Measurements from ENCODE around the gene NPAS1. TPM values are rescaled to one million over a fixed set of nuclear protein-coding genes. Genes with fewer than 3 reads are reported as not detected.

The NPAS1 gene
- total and polyA plus RNA-seq, 2 of the 13 experiments (the other 11 are each of a cell fraction or from before 2014, with no cell fraction given) = 0.35 to 2.9 TPM

DNA sequence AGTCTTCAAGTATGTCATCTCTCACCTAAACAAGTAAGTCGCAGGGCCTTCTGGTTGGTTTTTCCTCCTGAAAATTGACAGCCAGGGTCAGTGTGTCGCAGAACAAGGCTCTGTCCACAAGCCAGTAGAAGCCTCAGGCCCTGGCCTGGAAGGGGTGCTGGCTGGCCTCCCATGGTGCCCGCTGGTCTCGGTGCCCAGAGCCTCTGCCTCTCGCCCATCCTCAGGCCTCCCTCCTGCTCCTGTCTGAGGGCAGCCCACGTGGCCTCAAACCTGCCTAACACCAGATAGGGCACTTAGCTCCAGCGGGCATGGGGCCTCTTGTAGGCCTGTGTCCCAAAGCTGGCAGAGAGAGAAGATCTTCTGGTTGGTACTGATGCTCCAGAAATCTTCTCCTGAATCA is 20.3 kb upstream of the NPAS1 start:
- Histone ChIP-seq H3K9ac (ENCODE audit: insufficient read depth, low read depth, low read length) (no peak overlapping the region), H3K27ac (ENCODE audit: extremely low read length, insufficient read depth, low read length) (no peak overlapping the region), H2AFZ (ENCODE audit: low read length) (no peak overlapping the region), H3K79me2 (ENCODE audit: insufficient read depth, low read length) (no peaks in the 10 kb centered on the region), H3K4me2 (ENCODE audit: low read depth, low read length) (no peak overlapping the region), H4K20me1 (ENCODE audit: insufficient read depth, low read length) (no peaks in the 10 kb centered on the region; the same call in 1 of the 2 replicates), H3K4me1 (ENCODE audit: insufficient read depth, low read length) (peaks cover 12% of the 10 kb centered on the region), H3K27me3 (ENCODE audit: control insufficient read depth in 1 of 2, insufficient read depth in 2 of 2, low read length in 2 of 2) (no peaks in the 10 kb centered on the region), H3K4me3 (replicated peaks in 1 of 3; ENCODE audit: insufficient read depth in 1 of 3, low read depth in 2 of 3, low read length in 3 of 3) (no peak overlapping the region), H3K9me3 (ENCODE audit: low read length) (no peaks in the 10 kb centered on the region), H3K36me3 (replicated peaks in 1 of 2; ENCODE audit: control insufficient read depth in 1 of 2, insufficient read depth in 2 of 2, low read length in 2 of 2) (peaks cover 31 to 50% of the 10 kb centered on the region in 2 experiments; a peak in 4 of 5 replicates)
- TF ChIP-seq SP1 (IDR thresholded peaks at IDR 0.05) = no peak
- TF ChIP-seq SP1 (CRISPR knock-in tag; IDR thresholded peaks at IDR 0.05) = no peak
- TF ChIP-seq, protein P1, sequence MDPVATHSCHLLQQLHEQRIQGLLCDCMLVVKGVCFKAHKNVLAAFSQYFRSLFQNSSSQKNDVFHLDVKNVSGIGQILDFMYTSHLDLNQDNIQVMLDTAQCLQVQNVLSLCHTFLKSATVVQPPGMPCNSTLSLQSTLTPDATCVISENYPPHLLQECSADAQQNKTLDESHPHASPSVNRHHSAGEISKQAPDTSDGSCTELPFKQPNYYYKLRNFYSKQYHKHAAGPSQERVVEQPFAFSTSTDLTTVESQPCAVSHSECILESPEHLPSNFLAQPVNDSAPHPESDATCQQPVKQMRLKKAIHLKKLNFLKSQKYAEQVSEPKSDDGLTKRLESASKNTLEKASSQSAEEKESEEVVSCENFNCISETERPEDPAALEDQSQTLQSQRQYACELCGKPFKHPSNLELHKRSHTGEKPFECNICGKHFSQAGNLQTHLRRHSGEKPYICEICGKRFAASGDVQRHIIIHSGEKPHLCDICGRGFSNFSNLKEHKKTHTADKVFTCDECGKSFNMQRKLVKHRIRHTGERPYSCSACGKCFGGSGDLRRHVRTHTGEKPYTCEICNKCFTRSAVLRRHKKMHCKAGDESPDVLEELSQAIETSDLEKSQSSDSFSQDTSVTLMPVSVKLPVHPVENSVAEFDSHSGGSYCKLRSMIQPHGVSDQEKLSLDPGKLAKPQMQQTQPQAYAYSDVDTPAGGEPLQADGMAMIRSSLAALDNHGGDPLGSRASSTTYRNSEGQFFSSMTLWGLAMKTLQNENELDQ (CRISPR knock-in tag; IDR thresholded peaks at IDR 0.05; ENCODE audit: borderline replicate concordance) = no peak
- TF ChIP-seq ZNF138 (CRISPR knock-in tag; IDR thresholded peaks at IDR 0.05; ENCODE audit: low read depth) = no peak
- TF ChIP-seq ZNF296 (CRISPR knock-in tag; conservative IDR thresholded peaks at IDR 0.05) = no peak
- no peak for TF ChIP-seq GZF1 (CRISPR knock-in tag; IDR thresholded peaks at IDR 0.05)
- TF ChIP-seq CENPT (CRISPR knock-in tag; IDR thresholded peaks at IDR 0.05; ENCODE audit: low read depth) = no peak
- no peak for TF ChIP-seq ZNF17 (CRISPR knock-in tag; IDR thresholded peaks at IDR 0.05)
- TF ChIP-seq SYNCRIP (IDR thresholded peaks at IDR 0.05; ENCODE audit: insufficient read depth, low read depth, low read length) = no peak
- TF ChIP-seq, protein P2, sequence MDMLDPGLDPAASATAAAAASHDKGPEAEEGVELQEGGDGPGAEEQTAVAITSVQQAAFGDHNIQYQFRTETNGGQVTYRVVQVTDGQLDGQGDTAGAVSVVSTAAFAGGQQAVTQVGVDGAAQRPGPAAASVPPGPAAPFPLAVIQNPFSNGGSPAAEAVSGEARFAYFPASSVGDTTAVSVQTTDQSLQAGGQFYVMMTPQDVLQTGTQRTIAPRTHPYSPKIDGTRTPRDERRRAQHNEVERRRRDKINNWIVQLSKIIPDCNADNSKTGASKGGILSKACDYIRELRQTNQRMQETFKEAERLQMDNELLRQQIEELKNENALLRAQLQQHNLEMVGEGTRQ (IDR thresholded peaks at IDR 0.05; ENCODE audit: low read depth, low read length) = no peak
- TF ChIP-seq, protein P2 (CRISPR knock-in tag; IDR thresholded peaks at IDR 0.05; ENCODE audit: borderline replicate concordance) = no peak
- DNase-seq (ENCODE audit: low spot score) (no peak), ATAC-seq (no peak), FAIRE-seq (no peak)
- intact Hi-C loops (cut with micrococcal nuclease; ENCODE audit: unreplicated experiment) = no loop called here
- in situ Hi-C loops (cut with HindIII; ENCODE audit: extremely low pct_ligation_motif_present, low pct_unique_long_range_greater_than_20kb) = no loop called here
- WGBS (ENCODE audit: low lambda C conversion rate) = 89% methylated on average over 2 of the region's 7 CpGs
- CTCF ChIA-PET (ENCODE audit: low intra/inter-chr PET ratio, low total read pairs) = no interaction called here
- POLR2A ChIA-PET = no interaction called here
- BruUV-seq (replicated peaks) = no TSS peak
